LNCAP (cell line): ENCODE data around the gene CLASRP.

ENCODE experiments used
- CTCF ChIP-seq: fragments of 450-650 bp; IDR thresholded peaks from 2 replicates; pipeline ENCODE4 v1.5.1; 2017; ENCODE audit warnings: mild to moderate bottlenecking

The CLASRP gene

DNA sequence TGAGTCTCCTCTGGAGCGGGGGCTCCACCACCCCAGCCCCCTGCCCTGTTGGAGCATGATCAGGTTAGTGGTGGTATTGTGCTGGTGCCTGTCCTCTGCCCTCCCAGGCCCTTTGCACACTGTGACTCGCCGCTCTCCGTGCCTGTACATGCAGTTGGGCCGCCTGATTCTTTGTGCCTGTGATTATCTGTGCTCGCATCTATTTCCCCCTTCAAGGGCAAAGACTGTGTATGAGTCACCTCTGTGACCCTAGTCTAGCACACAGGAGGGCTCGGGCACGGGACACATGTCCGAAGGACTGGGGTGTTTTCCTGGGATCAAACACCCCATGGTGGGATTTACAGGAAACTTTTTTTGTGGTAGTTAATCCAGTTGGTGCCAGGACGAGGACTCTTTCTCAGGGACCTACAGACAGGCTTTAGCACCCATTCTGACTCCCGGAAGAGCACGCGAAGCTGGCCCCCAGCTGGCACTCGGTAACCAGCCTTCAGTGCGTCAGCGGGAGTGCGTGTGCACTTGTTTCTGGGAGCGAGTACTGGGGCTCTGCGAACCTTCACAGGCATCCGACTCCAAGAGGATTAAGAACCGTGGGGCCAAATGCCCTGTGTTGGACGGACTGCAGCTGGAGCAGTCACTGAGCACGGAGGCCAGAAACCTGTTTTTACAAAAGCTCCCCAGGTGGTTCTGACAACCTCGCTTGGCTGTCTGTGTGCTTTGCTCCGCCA is 60.8 kb downstream of the CLASRP start:
- TF ChIP-seq CTCF = no peak

DNA sequence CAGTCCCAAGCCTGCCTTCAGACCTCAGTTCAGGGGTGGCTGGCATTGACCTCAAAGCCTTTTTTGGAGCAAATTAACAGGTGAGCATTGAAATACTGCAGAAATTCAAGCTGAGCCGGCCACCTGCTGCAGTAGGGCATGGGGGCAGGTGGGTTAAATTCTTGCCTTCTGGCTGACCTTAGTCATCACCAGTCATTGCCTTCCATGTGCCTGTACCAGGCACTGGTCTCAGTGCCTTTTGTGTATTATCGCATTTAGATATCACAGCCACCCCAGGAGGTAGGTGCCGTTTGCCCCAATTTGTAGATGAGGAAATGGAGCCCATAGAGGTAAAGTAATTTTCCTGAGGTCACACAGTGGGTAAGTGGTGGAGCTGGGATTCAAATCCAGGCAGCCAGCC is 61.4 kb downstream of the CLASRP start:
- no peak for TF ChIP-seq CTCF

DNA sequence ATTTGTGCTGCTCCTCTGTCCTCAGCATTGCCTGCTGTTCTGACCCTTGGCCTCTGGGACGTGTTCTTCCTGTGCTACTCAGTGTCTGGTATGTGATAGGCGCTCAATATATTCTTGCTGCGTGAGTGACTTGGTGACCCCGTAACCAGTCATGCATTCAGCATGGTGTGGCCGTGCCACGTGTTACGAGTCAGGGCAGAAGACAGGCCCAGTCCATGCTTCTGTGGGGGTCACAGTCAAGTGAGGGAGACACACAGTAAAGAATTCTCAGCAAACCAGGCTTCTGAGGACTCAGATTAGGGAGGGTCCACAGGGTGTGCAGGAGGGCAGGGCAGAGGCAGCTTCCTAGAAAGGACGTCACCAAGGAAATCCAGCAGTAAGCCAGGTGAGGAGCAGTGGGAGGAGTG is 62.0 kb downstream of the CLASRP start:
- no peak for TF ChIP-seq CTCF

DNA sequence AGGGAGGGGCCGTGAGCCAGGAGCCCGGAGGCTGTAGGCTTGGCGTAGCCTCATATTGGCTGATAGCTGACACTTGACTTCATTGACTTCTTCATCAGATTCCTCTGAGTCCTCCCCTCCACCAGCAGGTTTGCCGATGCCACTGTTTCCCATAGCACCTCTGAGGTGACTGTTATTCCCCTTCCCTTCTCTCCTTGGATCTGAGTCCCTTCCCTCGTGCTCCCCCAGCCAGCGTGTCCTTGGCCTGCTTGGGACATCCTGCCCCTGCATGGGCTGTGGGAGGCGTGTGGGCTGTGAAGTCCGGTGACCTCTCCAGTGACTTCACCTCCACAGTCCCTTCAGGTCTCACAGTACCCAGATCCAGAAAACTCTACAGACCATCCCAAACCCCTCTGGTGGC is 63.0 kb downstream of the CLASRP start:
- TF ChIP-seq CTCF = no peak

DNA sequence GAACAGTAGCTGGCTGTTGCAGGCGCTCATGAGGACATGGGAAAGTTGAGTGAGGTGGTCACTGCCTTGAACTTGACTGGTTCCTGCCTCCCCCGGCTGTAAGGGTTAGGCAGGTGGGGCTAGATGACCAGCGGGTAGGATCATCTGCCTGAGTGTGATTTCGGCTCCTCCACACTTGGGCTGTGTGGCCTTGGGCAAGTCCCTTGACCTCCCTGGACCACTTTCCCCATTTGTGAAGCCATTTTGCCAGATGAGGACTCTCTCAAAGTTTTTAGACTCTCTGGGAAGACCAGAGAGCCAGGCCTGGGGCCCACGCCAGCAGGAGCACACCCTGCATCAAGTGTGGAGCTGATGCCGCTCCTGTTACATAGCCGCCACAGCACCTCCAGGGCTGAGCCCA is 63.6 kb downstream of the CLASRP start:
- no peak for TF ChIP-seq CTCF

DNA sequence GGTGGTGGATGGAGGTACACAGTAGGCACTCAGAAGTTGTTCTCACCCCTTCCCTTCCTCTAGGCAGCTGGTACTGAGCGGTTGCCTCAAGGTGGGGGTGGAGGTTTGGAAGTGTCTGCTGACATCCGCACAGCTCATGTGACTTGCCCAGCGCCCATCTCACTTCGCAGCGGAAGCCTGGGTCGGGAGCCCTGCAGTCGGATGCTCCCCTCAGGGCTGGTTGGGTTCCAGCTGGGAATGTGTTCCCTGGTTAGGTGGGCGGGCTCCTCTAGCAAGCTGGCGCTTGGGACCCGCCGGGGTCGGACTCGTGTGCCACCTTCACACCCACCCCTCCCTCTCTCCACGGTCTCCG is 64.3 kb downstream of the CLASRP start:
- no peak for TF ChIP-seq CTCF

DNA sequence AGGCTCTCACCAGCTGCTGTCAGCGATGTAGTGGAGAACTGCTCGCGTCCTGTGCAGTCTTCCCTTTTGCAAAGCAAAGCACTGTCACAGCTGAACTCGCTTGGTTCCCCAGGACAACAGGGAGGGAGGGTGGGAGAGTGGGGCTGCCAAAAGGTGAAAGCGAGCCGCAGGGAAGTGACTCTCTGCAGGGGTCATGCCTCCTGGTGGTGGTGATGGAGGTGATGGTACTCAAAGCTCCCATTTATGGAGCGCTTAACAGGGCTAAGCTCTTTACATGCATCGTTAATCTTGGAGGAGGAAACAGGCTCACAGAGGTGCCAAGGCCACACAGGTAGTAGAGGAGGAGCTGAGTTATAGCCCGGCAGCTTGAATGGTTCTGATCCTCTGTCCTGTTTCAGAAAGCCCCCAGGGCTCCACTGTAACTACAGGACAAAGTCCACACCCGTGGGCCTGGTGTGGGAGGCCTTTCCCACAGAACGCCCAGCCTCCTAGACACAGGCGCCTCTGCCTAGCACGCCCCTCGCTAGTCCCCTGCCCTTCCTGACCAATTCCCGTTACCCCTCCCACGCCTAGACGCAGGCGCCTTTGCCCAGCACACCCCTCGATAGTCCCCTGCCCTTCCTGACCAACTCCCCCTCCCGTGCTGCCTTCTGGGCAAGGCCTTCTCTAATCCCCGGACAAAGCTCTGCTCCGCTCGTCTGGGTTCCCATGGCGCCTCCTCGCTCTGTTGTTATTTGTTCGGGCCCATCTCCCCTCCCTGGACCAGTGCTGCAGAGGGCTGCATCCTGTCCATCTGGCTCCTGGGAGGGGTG is 64.9 kb downstream of the CLASRP start:
- no peak for TF ChIP-seq CTCF
